T-helper 2 cell treated with Interferon-gamma antibody and Interleukin-4, amounts not matched to agents 5 μg/mL and 100 μg/mL, for 36 hours (primary cell): Measurements from ENCODE around the gene KLHL17.

ENCODE experiments used
- DNase-seq: peaks from one replicate; pipeline ENCODE4 v3.0.0; 2021; ENCODE audit warnings: low spot score
- H3K27ac Mint-ChIP-seq: one replicate; pipeline ENCODE4 v1.8.0; 2021; ENCODE audit warnings: mild to moderate bottlenecking, mixed read lengths
- H3K27me3 Mint-ChIP-seq: one replicate; pipeline ENCODE4 v1.8.0; 2021; ENCODE audit warnings: low read depth, mixed read lengths
- H3K36me3 Mint-ChIP-seq: one replicate; pipeline ENCODE4 v1.8.0; 2021; ENCODE audit warnings: low read depth, mixed read lengths
- H3K4me1 Mint-ChIP-seq: one replicate; pipeline ENCODE4 v1.8.0; 2021; ENCODE audit warnings: low read depth, mixed read lengths
- H3K4me3 Mint-ChIP-seq: one replicate; pipeline ENCODE4 v1.8.0; 2022; ENCODE audit warnings: mild to moderate bottlenecking, moderate library complexity, mixed read lengths
- H3K9me3 Mint-ChIP-seq: one replicate; pipeline ENCODE4 v1.8.0; 2021; ENCODE audit warnings: mixed read lengths

Gene KLHL17

GRCh38 chr1:918353-918752, 42.0 kb upstream of the KLHL17 start:
- Mint-ChIP-seq H3K4me3 (no peak overlapping the region), H3K36me3 (no peaks in the 10 kb centered on the region), H3K9me3 (no peaks in the 10 kb centered on the region), H3K27me3 (peaks cover 35% of the 10 kb centered on the region), H3K27ac (no peak overlapping the region), H3K4me1 (peaks cover 1% of the 10 kb centered on the region)
- DNase-seq, result no peak

- Mint-ChIP-seq H3K27ac (no peak overlapping the region), H3K36me3 (no peaks in the 10 kb centered on the region), H3K4me3 (no peak overlapping the region), H3K9me3 (no peaks in the 10 kb centered on the region), H3K4me1 (peaks cover 2% of the 10 kb centered on the region), H3K27me3 (peaks cover 37% of the 10 kb centered on the region)
- no peak for DNase-seq
Measured at GRCh38 chr1:918843-919242, 41.5 kb upstream of the KLHL17 start.

GRCh38 chr1:919271-919872, 41.0 kb upstream of the KLHL17 start:
- Mint-ChIP-seq H3K4me3 (no peak overlapping the region), H3K27me3 (peaks cover 37% of the 10 kb centered on the region), H3K36me3 (no peaks in the 10 kb centered on the region), H3K27ac (no peak overlapping the region), H3K4me1 (peaks cover 2% of the 10 kb centered on the region), H3K9me3 (no peaks in the 10 kb centered on the region)
- no peak for DNase-seq

- H3K4me1 Mint-ChIP-seq, result peaks cover 2% of the 10 kb centered on the region
- peaks cover 36% of the 10 kb centered on the region for H3K27me3 Mint-ChIP-seq
- H3K4me3 Mint-ChIP-seq, result no peak overlapping the region
- H3K36me3 Mint-ChIP-seq, result no peaks in the 10 kb centered on the region
- no peak overlapping the region for H3K27ac Mint-ChIP-seq
- no peaks in the 10 kb centered on the region for H3K9me3 Mint-ChIP-seq
- no peak for DNase-seq
Measured at GRCh38 chr1:920010-920409, 40.4 kb upstream of the KLHL17 start.

GRCh38 chr1:920521-920920, 39.9 kb upstream of the KLHL17 start:
- DNase-seq, result no peak
- Mint-ChIP-seq H3K27ac (no peak overlapping the region), H3K36me3 (no peaks in the 10 kb centered on the region), H3K9me3 (no peaks in the 10 kb centered on the region), H3K4me3 (no peak overlapping the region), H3K27me3 (peaks cover 34% of the 10 kb centered on the region), H3K4me1 (peaks cover 2% of the 10 kb centered on the region)

- Mint-ChIP-seq H3K4me1 (peaks cover 2% of the 10 kb centered on the region), H3K36me3 (no peaks in the 10 kb centered on the region), H3K9me3 (no peaks in the 10 kb centered on the region), H3K4me3 (no peak overlapping the region), H3K27me3 (peaks cover 40% of the 10 kb centered on the region), H3K27ac (no peak overlapping the region)
- DNase-seq, result no peak
Measured at GRCh38 chr1:921011-921837, 39.2 kb upstream of the KLHL17 start.

- peak; percentile 41 for DNase-seq
- Mint-ChIP-seq H3K27ac (no peak within 1 kb of the TSS), H3K4me3 (peak within 1 kb of the TSS; percentile 62), H3K36me3 (no peaks in the 10 kb centered on the region), H3K27me3 (peaks cover 57% of the 10 kb centered on the region), H3K4me1 (peaks cover 2% of the 10 kb centered on the region), H3K9me3 (no peaks in the 10 kb centered on the region)
Measured at GRCh38 chr1:923131-923990, 37.0 kb upstream of the KLHL17 start, which contains the start of gene SAMD11. Gene SAMD11, plus strand, starts transcription at chr1:923923. Its CDS starts 509 bp downstream, at chr1:924432.

GRCh38 chr1:923991-924655, 36.3 kb upstream of the KLHL17 start:
- Mint-ChIP-seq H3K27me3 (peaks cover 55% of the 10 kb centered on the region), H3K9me3 (no peaks in the 10 kb centered on the region), H3K36me3 (no peaks in the 10 kb centered on the region), H3K27ac (no peak overlapping the region), H3K4me1 (peaks cover 2% of the 10 kb centered on the region), H3K4me3 (no peak overlapping the region)
- DNase-seq, result no peak

- Mint-ChIP-seq H3K9me3 (no peaks in the 10 kb centered on the region), H3K4me1 (peaks cover 2% of the 10 kb centered on the region), H3K27me3 (peaks cover 58% of the 10 kb centered on the region), H3K36me3 (no peaks in the 10 kb centered on the region), H3K4me3 (no peak overlapping the region), H3K27ac (no peak overlapping the region)
- no peak for DNase-seq
Measured at GRCh38 chr1:924656-925560, 35.5 kb upstream of the KLHL17 start.

GRCh38 chr1:925561-926421, 34.6 kb upstream of the KLHL17 start:
- Mint-ChIP-seq H3K4me3 (no peak overlapping the region), H3K4me1 (peaks cover 2% of the 10 kb centered on the region), H3K27me3 (peaks cover 49% of the 10 kb centered on the region)

GRCh38 chr1:927234-927633, 33.1 kb upstream of the KLHL17 start:
- Mint-ChIP-seq H3K9me3 (no peaks in the 10 kb centered on the region), H3K4me3 (no peak overlapping the region), H3K27me3 (peaks cover 46% of the 10 kb centered on the region), H3K4me1 (peaks cover 2% of the 10 kb centered on the region), H3K27ac (no peak overlapping the region), H3K36me3 (no peaks in the 10 kb centered on the region)
- no peak for DNase-seq

More at GRCh38 chr1:925561-926421, 34.6 kb upstream of the KLHL17 start:
- no peak for DNase-seq
- no peaks in the 10 kb centered on the region for H3K9me3 Mint-ChIP-seq
- no peaks in the 10 kb centered on the region for H3K36me3 Mint-ChIP-seq
- no peak overlapping the region for H3K27ac Mint-ChIP-seq

- Mint-ChIP-seq H3K4me1 (peaks cover 2% of the 10 kb centered on the region), H3K27ac (no peak overlapping the region), H3K27me3 (peaks cover 40% of the 10 kb centered on the region), H3K9me3 (no peaks in the 10 kb centered on the region), H3K4me3 (no peak overlapping the region), H3K36me3 (no peaks in the 10 kb centered on the region)
- DNase-seq, result no peak
Measured at GRCh38 chr1:927748-928147, 32.6 kb upstream of the KLHL17 start.
